GM12865 (cell line): ENCODE results near the gene ADAM15.

Source experiments
- DNase-seq: peaks from one replicate; pipeline ENCODE4 v3.0.0; 2010; ENCODE audit warnings: low read depth
- H3K4me3 ChIP-seq: 2 replicates; pipeline ENCODE4 v1.5.1; 2011; ENCODE audit warnings: mild to moderate bottlenecking, low read depth, low read length, control low read depth
- TF ChIP-seq, protein P1 (sequence below): IDR thresholded peaks from 2 replicates; pipeline ENCODE4 v1.5.1; 2011; ENCODE audit warnings: low read length, control low read depth, low read depth, inconsistent platforms; ENCODE audit not compliant: insufficient read depth; ENCODE audit errors: missing control alignments

ADAM15 gene

DNA sequence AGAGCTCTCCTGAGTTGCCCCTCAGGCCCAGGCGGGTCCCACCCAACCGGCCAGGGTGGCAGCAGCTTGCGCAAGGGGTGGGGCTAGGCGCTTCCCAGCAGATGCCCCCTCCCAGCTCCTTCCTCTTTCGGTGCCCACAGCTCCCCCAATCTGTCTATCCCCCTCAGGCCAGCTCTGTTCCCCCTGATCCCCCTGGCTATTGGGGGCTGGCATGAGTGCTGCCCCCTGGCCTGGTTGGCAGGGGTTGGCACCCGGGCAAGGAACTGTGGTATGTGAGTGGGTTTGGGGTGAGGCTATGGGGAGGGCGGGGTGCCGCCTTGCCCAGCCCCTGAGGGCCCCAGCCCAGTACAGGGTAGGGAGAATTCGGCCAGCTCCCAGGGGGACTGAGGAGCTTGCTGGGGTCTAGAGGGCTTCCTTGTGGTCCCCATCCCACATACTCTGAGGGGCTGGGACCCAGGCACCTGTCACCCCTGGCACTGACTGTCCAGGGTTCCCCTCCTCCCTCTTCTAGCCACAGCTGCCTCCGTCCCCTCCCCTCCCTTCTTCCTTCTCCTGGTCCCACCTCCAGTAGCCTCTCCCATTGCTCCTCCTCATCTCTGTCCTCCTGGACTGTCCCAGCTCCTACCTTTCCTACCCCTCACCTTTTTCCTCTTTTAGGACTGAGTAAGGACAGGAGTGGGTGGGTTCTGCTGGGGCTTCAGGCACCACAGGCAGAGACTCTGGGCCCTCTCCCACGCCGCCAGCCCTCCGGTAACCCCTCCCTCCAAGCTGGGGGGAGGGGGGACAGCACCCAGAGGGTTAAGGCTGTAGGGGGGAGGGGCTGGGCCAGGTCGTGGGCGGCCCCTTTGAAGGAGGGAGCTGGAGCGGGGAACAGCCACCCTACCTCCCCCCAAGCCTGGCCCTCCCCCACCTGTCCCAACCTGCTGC is 42.8 kb upstream of the ADAM15 start:
- no peak overlapping the region for H3K4me3 ChIP-seq
- TF ChIP-seq, protein P1, sequence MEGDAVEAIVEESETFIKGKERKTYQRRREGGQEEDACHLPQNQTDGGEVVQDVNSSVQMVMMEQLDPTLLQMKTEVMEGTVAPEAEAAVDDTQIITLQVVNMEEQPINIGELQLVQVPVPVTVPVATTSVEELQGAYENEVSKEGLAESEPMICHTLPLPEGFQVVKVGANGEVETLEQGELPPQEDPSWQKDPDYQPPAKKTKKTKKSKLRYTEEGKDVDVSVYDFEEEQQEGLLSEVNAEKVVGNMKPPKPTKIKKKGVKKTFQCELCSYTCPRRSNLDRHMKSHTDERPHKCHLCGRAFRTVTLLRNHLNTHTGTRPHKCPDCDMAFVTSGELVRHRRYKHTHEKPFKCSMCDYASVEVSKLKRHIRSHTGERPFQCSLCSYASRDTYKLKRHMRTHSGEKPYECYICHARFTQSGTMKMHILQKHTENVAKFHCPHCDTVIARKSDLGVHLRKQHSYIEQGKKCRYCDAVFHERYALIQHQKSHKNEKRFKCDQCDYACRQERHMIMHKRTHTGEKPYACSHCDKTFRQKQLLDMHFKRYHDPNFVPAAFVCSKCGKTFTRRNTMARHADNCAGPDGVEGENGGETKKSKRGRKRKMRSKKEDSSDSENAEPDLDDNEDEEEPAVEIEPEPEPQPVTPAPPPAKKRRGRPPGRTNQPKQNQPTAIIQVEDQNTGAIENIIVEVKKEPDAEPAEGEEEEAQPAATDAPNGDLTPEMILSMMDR = no peak
- DNase-seq = no peak

DNA sequence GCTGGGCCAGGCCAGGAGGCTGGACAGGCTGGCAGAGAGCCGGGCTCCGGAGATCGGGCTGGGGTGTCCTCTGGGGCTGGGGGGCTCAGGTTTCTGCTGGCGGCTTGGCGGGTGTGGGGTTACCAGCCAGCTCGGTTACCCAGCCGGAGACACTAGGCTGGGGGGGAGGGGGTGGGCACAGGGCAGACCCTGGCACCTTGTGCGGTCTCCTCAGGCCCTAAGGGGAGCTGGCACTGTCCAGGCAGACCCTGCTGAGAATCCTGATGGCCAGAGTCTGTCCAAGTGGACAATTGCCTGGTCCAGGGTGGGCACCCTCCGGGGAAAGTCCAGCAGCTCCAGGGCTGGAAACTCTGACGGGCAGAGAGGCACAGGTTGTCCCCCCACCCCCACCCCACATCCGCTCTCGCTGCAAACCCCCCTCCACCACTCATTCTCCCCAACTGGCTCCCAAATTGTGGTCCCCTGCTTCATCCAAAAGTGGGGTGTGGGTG is 41.9 kb upstream of the ADAM15 start:
- no peak for DNase-seq
- TF ChIP-seq, protein P1 = no peak
- H3K4me3 ChIP-seq = no peak overlapping the region

DNA sequence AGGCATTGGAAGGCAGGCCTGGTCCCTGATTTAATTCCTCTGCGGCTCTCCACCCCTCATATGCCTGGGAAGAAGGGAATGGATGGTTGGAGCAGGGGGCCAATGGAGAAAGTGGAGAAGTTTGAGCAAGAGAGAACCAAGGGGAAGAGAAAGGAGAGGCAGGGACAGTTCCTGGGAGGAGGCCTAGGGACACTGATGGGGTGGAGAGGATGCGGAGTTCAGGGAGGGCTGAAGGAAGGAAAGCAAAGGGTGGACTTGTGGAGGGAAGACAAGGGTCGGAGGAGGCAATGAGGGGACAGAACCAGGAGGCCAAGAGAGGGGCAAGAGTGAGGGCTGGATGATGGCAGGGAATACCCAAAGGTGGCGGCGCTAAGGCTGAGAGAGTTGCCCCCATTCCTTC is 41.4 kb upstream of the ADAM15 start:
- no peak for DNase-seq
- TF ChIP-seq, protein P1 = no peak

DNA sequence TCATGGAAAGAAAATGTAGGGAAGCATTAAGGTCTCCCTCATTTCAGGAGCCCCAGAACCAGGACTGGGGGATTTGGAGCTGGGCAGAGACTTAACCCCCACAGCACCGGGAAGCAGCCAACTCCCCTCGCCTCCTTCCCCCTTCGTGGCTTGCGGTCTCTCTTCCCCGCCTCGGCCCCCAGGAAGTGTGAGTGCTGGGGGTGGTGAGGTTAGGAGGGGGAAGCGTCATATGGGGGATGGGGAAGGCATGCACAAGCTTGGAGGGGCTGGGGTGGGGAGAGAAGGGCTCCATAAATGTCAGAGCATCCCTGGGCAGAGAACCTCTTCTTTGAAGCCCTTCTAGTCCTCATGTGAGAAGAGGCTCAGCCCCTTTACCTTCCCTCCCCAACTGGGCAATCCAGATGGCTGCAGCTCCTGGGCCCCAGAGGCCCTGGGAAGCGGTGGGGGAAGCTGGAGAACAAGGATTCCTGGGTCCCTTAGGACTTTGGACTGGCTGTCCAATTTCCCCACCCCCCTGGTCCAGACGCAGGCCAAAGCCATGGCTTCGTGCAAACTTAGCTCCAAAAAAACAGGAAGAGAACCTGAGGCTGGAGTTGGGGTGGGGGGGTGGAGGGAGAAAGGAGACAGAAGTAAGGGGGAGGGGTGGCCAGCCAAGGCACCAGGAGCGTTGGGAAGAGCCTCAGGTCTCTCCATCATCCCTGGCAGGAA is 40.8 kb upstream of the ADAM15 start:
- no peak for DNase-seq
- no peak overlapping the region for H3K4me3 ChIP-seq
- TF ChIP-seq, protein P1 = no peak

More for the DNA sequence above, 41.4 kb upstream of the ADAM15 start:
- no peak overlapping the region for H3K4me3 ChIP-seq

DNA sequence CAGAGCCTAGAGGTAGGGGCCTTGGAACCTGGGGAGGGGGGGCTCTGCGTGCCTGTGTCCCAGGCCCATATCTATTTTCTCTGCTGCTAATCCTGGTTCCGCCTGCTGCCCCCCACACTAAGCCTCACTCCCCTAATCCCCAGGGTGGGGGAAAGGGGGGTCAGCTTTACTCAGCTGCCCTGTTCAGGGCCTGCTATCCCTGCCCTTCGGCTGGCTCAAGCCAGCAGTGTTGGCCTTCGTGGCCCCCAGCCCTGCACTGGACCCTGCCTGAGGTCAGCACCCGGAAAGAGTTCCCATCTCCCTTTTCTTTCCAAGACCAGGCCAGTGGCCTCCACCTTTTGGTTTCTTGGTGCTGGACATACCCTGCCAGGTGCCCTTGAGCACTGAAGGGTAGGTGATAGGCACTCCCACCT is 40.1 kb upstream of the ADAM15 start:
- no peak overlapping the region for H3K4me3 ChIP-seq
- TF ChIP-seq, protein P1 = no peak

DNA sequence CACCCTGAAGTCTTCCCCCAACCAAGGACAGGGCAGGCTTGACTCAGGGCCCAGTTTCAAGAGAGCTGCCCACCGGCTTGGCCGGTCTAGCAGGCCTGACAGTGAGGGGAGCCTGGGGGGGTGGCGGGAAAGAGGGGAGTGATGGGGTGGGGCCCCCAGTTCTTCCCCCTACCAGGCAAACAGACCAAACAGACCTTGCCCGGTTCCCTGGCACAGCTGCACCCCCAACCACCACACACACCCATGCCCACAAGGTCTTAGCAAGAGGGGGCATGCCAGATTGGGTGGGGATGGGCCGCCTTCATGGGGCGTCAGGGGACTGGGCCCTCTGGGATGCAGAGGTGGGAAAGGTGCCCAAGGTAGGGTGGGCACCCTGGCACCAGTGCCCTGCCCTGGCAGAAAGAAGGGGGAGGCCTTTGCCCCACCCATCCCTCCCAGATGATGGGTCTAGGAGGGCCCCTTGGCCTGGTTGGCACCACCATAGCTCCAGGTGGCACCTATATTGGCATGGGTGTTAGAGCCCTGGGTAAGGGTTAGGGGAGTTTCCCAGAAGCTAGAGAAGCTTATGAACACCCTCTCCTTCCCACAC is 39.6 kb upstream of the ADAM15 start:
- TF ChIP-seq, protein P1 = no peak
- no peak for DNase-seq
- no peak overlapping the region for H3K4me3 ChIP-seq

More for the DNA sequence above, 40.1 kb upstream of the ADAM15 start:
- no peak for DNase-seq
